Measurements from ENCODE around the gene THNSL1. TPM values are rescaled to one million over a fixed set of nuclear protein-coding genes. Genes with fewer than 3 reads are reported as not detected.

THNSL1 gene
- total and polyA plus RNA-seq, 12 donors, result 1.4 to 6.8 (median 5.1) TPM

DNA sequence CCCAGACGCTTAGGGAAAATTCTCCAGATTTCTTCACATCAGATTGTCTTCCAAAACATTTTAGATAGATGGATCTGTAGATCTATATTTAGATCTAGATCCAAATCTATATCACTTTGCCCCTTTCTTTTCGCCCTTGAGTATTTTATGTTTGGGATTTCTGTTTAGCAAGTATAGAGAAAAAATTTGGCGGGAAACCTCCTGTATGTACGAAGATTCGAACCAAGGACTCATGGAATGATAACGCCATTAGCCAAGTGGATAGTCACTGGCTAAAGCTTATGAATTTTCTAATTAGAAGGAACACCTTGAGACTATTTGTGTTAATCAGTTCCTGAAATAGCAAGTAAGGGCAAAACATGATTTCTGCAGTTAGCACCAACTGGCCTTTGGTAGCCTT lies 1.2 kb downstream of the THNSL1 start:
- H3K9me3 ChIP-seq, result no peaks in the 10 kb centered on the region
- no peaks in the 10 kb centered on the region for H3K27me3 ChIP-seq
- no peak for TF ChIP-seq CTCF (IDR thresholded peaks at IDR 0.05)
- H3K4me1 ChIP-seq, result peaks cover 0 to 25% (median 18%) of the 10 kb centered on the region in 9 donors
- no peaks in the 10 kb centered on the region for H3K36me3 ChIP-seq
- WGBS, 2 donors, result 96% methylated on average over 6 of the region's 6 CpGs
- H3K27ac ChIP-seq, result peak overlapping the region in 9 of 10 donors; percentile 88 to 95 (median 92)
- intact Hi-C loops (cut with DNase I), result loop anchor here in 5 of 10 donors (2.0 to 10.0 kb wide), 5 partner anchors 65 to 295 kb away; partner anchors contain the start of gene ARHGAP21 (in 3 of the 5)
- H3K4me3 ChIP-seq, result peak overlapping the region in 8 of 10 donors; percentile 61 to 83 (median 70)
- ATAC-seq (no peak), DNase-seq (no peak)

DNA sequence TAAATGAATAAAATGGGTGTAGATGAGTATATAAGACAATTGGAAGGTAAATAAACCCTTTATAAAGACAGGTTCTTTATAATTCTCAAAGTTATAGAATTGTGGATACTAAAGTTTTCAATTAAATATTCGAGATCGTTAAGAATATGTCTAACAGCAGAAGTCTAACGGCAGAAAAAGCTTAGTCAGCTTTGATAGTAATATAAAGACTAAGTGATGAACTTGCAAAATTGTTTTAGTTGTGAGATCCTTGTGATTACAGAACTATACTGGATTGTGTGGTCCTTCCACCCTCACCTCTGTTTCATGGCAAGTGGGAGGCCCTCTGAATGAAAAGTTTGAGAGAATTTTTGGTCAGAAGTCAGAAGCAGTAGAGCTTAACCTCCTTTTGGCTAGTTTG lies 2.3 kb downstream of the THNSL1 start:
- Histone ChIP-seq H3K27ac (no peak overlapping the region), H3K27me3 (no peaks in the 10 kb centered on the region), H3K4me1 (peaks cover 0 to 34% (median 18%) of the 10 kb centered on the region in 9 donors), H3K9me3 (no peaks in the 10 kb centered on the region), H3K36me3 (no peaks in the 10 kb centered on the region), H3K4me3 (no peak overlapping the region)
- DNase-seq (no peak), ATAC-seq (no peak)
- intact Hi-C loops (cut with DNase I), result loop anchor here in 3 of 10 donors (5.0 to 10.0 kb wide), 3 partner anchors 64 to 296 kb away; partner anchors contain the start of gene ARHGAP21 (in 2 of the 3)
- no peak for TF ChIP-seq CTCF (IDR thresholded peaks at IDR 0.05)
- 98 to 100% methylated on average over 3 of the region's 3 CpGs for WGBS, 2 donors

- H3K27ac ChIP-seq, result peak overlapping the region in 3 of 10 donors; percentile 6 to 45 (median 42)
- DNase-seq, result no peak
- intact Hi-C loops (cut with DNase I), result loop anchor here in 1 of 10 donors (10.0 kb wide), 1 partner anchor 52 kb away; no protein-coding TSS in a partner anchor
- H3K4me1 ChIP-seq, result peaks cover 0 to 34% (median 7%) of the 10 kb centered on the region in 9 donors
- no peak for TF ChIP-seq CTCF (IDR thresholded peaks at IDR 0.05)
- no peaks in the 10 kb centered on the region for H3K36me3 ChIP-seq
- peak in 7 of 8 donors; percentile 72 to 93 (median 78) for ATAC-seq
- no peak overlapping the region for H3K4me3 ChIP-seq
- 63 to 66% methylated on average over 3 of the region's 3 CpGs for WGBS, 2 donors
- no peaks in the 10 kb centered on the region for H3K27me3 ChIP-seq
- H3K9me3 ChIP-seq, result no peaks in the 10 kb centered on the region
Measured at GRCh38 chr10:25023278-25023677, 6.9 kb downstream of the THNSL1 start.

DNA sequence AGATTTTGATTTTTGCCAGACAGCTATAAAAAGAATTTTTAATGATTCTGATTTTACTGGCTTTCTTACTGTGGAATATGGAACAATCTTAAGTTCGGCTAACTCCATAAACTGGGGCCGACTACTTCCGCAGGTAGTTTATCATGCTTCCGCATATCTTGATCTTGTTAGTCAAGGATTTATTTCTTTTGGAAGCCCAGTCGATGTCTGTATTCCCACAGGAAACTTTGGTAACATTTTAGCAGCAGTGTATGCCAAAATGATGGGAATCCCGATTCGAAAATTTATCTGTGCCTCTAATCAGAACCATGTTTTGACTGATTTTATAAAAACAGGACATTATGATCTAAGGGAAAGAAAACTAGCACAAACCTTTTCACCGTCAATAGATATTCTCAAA lies 8.1 kb downstream of the THNSL1 start:
- TF ChIP-seq CTCF (IDR thresholded peaks at IDR 0.05), result no peak
- WGBS, 2 donors, result 54 to 71% methylated on average over 8 of the region's 8 CpGs
- peaks cover 0 to 33% (median 7%) of the 10 kb centered on the region in 9 donors for H3K4me1 ChIP-seq
- DNase-seq, result no peak
- ATAC-seq, result peak in 4 of 8 donors; percentile 17 to 44 (median 26)
- H3K4me3 ChIP-seq, result no peak overlapping the region
- peak overlapping the region in 4 of 10 donors; percentile 5 to 34 (median 18) for H3K27ac ChIP-seq
- H3K27me3 ChIP-seq, result no peaks in the 10 kb centered on the region
- H3K9me3 ChIP-seq, result no peaks in the 10 kb centered on the region
- no peaks in the 10 kb centered on the region for H3K36me3 ChIP-seq
- intact Hi-C loops (cut with DNase I), result loop anchor here in 3 of 10 donors (2.0 to 10.0 kb wide), 3 partner anchors 50 to 56 kb away; no protein-coding TSS in a partner anchor
